PFSK-1 (cell line): ENCODE results near the gene DGAT2.

Experiments used
- POLR2AphosphoS5 ChIP-seq: IDR thresholded peaks from 2 replicates; pipeline ENCODE4 v1.6.1; 2012; ENCODE audit warnings: low read depth, mild to moderate bottlenecking, control low read depth, low read length, moderate library complexity
- REST ChIP-seq, 2 experiments: IDR thresholded peaks; 2 replicates each; pipeline versions ENCODE4 v1.6.1 to v1.8.0; 2011 to 2012; ENCODE audit warnings: low read depth in 2 of 2, low read length in 2 of 2, control low read depth in 1 of 2, inconsistent platforms in 1 of 2, mild to moderate bottlenecking in 1 of 2, moderate library complexity in 1 of 2; ENCODE audit not compliant: insufficient read depth in 1 of 2
- SIN3A ChIP-seq: IDR thresholded peaks from 2 replicates; pipeline ENCODE4 v1.6.1; 2012; ENCODE audit warnings: mild to moderate bottlenecking, low read length, moderate library complexity, borderline replicate concordance; ENCODE audit not compliant: insufficient read depth
- TAF1 ChIP-seq: IDR thresholded peaks from 2 replicates; pipeline ENCODE4 v1.6.1; 2012; ENCODE audit warnings: low read length, control low read depth, borderline replicate concordance; ENCODE audit not compliant: insufficient read depth

- no peak for TF ChIP-seq POLR2AphosphoS5
- TF ChIP-seq TAF1, result no peak
- no peak for TF ChIP-seq SIN3A
- no peak for TF ChIP-seq REST (IDR thresholded peaks at IDR 0.05; ENCODE audit: insufficient read depth in 1 of 2, low read depth in 2 of 2, low read length in 2 of 2)
Measured at GRCh38 chr11:75834728-75835127, 66.2 kb downstream of the DGAT2 start.
